HepG2 (cell line): Measurements from ENCODE around the gene GSK3B. TPM values are rescaled to one million over a fixed set of nuclear protein-coding genes. Genes with fewer than 3 reads are reported as not detected.
A peak's percentile ranks its signal among the peaks of the same experiment; 100 is the strongest.

ENCODE experiments used
- GABPA ChIP-seq, 2 experiments: IDR thresholded peaks; 2 replicates each; pipeline ENCODE4 v1.6.1; 2011 to 2016; ENCODE audit warnings: low read depth in 2 of 2, low read length in 1 of 2, missing biosample characterization in 1 of 2, missing genetic modification characterization in 1 of 2
- NCOA2 ChIP-seq: sonication (generic); formaldehyde crosslinking; IDR thresholded peaks from 2 replicates; pipeline ENCODE4 v1.8.0; 2022; ENCODE audit warnings: inconsistent platforms
- RFX1 ChIP-seq: fragments of 450-650 bp; IDR thresholded peaks from 2 replicates; pipeline ENCODE4 v1.6.1; 2017
- TBX2 ChIP-seq: sonication (generic); formaldehyde crosslinking; IDR thresholded peaks from 2 replicates; pipeline ENCODE4 v1.5.0; 2020; ENCODE audit warnings: missing genetic modification reagents, mild to moderate bottlenecking, borderline replicate concordance
- ZBTB40 ChIP-seq, 2 experiments: fragments of 450-650 bp in 1 of 2; sonication (generic) in 1 of 2; formaldehyde crosslinking in 1 of 2; IDR thresholded peaks; 2 replicates each; pipeline versions ENCODE4 v1.6.1 to v1.8.0; 2016 to 2022; ENCODE audit warnings: antibody characterized with exemption in 1 of 2, mild to moderate bottlenecking in 1 of 2, missing genetic modification reagents in 1 of 2
- ZFY ChIP-seq: sonication (generic); formaldehyde crosslinking; IDR thresholded peaks from 2 replicates; pipeline ENCODE4 v1.4.0; 2020; ENCODE audit warnings: missing genetic modification reagents
- ZMYM3 ChIP-seq: sonication (generic); formaldehyde crosslinking; IDR thresholded peaks from 2 replicates; pipeline ENCODE4 v1.5.1; 2020; ENCODE audit warnings: mild to moderate bottlenecking, missing genetic modification reagents
- ZNF318 ChIP-seq: sonication (generic); formaldehyde crosslinking; IDR thresholded peaks from 2 replicates; pipeline ENCODE4 v1.4.0; 2020; ENCODE audit warnings: mild to moderate bottlenecking, missing genetic modification reagents
- ZNF558 ChIP-seq: sonication (generic); formaldehyde crosslinking; IDR thresholded peaks from 2 replicates; pipeline ENCODE4 v1.9.0; 2022; ENCODE audit warnings: mild to moderate bottlenecking, missing genetic modification reagents, borderline replicate concordance
- ZNF614 ChIP-seq: IDR thresholded peaks from 2 replicates; pipeline ENCODE4 v1.6.1; 2018; ENCODE audit warnings: missing biosample characterization, missing genetic modification reagents, inconsistent platforms, borderline replicate concordance
- ZNF83 ChIP-seq: sonication (generic); formaldehyde crosslinking; IDR thresholded peaks from 2 replicates; pipeline ENCODE4 v1.4.0; 2020; ENCODE audit warnings: missing genetic modification reagents, mild to moderate bottlenecking, borderline replicate concordance
- polyA plus RNA-seq, 8 experiments: library from polyadenylated mRNA; depleted of rRNA in 3 of 8; stranded (reverse) in 7 of 8; unstranded in 1 of 8; fragments of >200 nt; fragmentation: Illumina TruSeq in 4 of 8; extraction: Trizol in 4 of 8; gene quantifications; 2 replicates each; pipeline versions ENCODE4 v1.2.1 to v1.2.3, GENCODE V29; 2011 to 2016; ENCODE audit warnings: low read depth in 4 of 8, missing spikeins in 1 of 8, mixed read lengths in 1 of 8; ENCODE audit not compliant: insufficient read depth in 1 of 8
- total RNA-seq, 5 experiments: library from RNA; depleted of rRNA; stranded (reverse); fragments of >200 nt; fragmentation: Illumina TruSeq; extraction: Trizol; gene quantifications; 2 replicates each; pipeline ENCODE4 v1.2.3, GENCODE V29; 2016; ENCODE audit warnings: low read depth in 1 of 5

The GSK3B gene
- total and polyA plus RNA-seq, 2 of the 13 experiments (the other 11 are each of a cell fraction or from before 2014, with no cell fraction given) = 22.3 to 30.1 TPM

GRCh38 chr3:119825820-119826219, 268.4 kb downstream of the GSK3B start (continued):
- TF ChIP-seq ZBTB40 (IDR thresholded peaks at IDR 0.05) (no peak), ZBTB40 (CRISPR knock-in tag; IDR thresholded peaks at IDR 0.05) (peak; percentile 69), TBX2 (peak; percentile 55; the same call in 1 of the 2 replicates), ZMYM3 (CRISPR knock-in tag) (no peak), ZNF614 (CRISPR knock-in tag) (peak; percentile 65; the same call in 1 of the 2 replicates), ZNF83 (CRISPR knock-in tag) (no peak), RFX1 (no peak), ZNF318 (CRISPR knock-in tag) (no peak), ZNF558 (CRISPR knock-in tag) (no peak), NCOA2 (CRISPR knock-in tag) (peak; percentile 40; the same call in 1 of the 2 replicates), GABPA (IDR thresholded peaks at IDR 0.05; ENCODE audit: low read depth, low read length) (no peak), GABPA (CRISPR knock-in tag; IDR thresholded peaks at IDR 0.05; ENCODE audit: low read depth) (peak; percentile 49), ZFY (CRISPR knock-in tag) (no peak)
